H1 (cell line): Measurements from ENCODE around the gene EIF2B5. TPM values are rescaled to one million over a fixed set of nuclear protein-coding genes. Genes with fewer than 3 reads are reported as not detected.

ENCODE experiments used
- CHD7 ChIP-seq: fragments of 300-600 bp; sonication (generic); IDR thresholded peaks from 2 replicates; pipeline ENCODE4 v1.7.1; 2012; ENCODE audit warnings: low read length, moderate library complexity, mild to moderate bottlenecking, inconsistent platforms; ENCODE audit not compliant: insufficient replicate concordance
- MAFK ChIP-seq: IDR thresholded peaks from 2 replicates; pipeline ENCODE4 v1.6.1; 2012; ENCODE audit warnings: low read depth, mild to moderate bottlenecking, improper control_type of control experiment, low read length
- RAD21 ChIP-seq, 2 experiments: IDR thresholded peaks in 1 of 2; conservative IDR thresholded peaks in 1 of 2; 2 replicates each; pipeline ENCODE4 v1.6.1; 2011; ENCODE audit warnings: low read depth in 2 of 2, low read length in 2 of 2, improper control_type of control experiment in 1 of 2, inconsistent platforms in 1 of 2, mild to moderate bottlenecking in 1 of 2, moderate library complexity in 1 of 2
- SIN3A ChIP-seq, 2 experiments: IDR thresholded peaks in 1 of 2; conservative IDR thresholded peaks in 1 of 2; 2 replicates each; pipeline ENCODE4 v1.6.1; 2011 to 2012; ENCODE audit warnings: low read length in 2 of 2, improper control_type of control experiment in 1 of 2, low read depth in 1 of 2, mild to moderate bottlenecking in 1 of 2
- SIRT6 ChIP-seq: IDR thresholded peaks from one replicate; pipeline ENCODE4 v1.7.1; 2012; ENCODE audit warnings: low read length, inconsistent platforms
- SIX5 ChIP-seq: IDR thresholded peaks from 2 replicates; pipeline ENCODE4 v1.6.1; 2011; ENCODE audit warnings: mild to moderate bottlenecking, low read depth, low read length
- TCF12 ChIP-seq: IDR thresholded peaks from 2 replicates; pipeline ENCODE4 v1.6.1; 2011; ENCODE audit warnings: low read depth, mild to moderate bottlenecking, low read length
- YY1 ChIP-seq: IDR thresholded peaks from 2 replicates; pipeline ENCODE4 v1.6.1; 2011; ENCODE audit warnings: low read depth, mild to moderate bottlenecking, low read length
- polyA plus RNA-seq, 7 experiments: library from polyadenylated mRNA; depleted of rRNA in 3 of 7; stranded (reverse) in 5 of 7; unstranded in 2 of 7; fragments of >200 nt in 5 of 7; fragments of 200-250 nt in 2 of 7; gene quantifications; 1 replicate in 5 of 7; 2 replicates in 1 of 7; 4 replicates in 1 of 7; pipeline versions ENCODE4 v1.2.1 to v1.2.3, GENCODE V29; 2011 to 2013; ENCODE audit warnings: missing spikeins in 2 of 7, mixed read lengths in 2 of 7
- total RNA-seq: library from RNA; stranded (reverse); fragmentation: NEBNext Ultra II Directional; extraction: Animal tissue kit (Norgen Biotek cat#: 25700); gene quantifications from 2 replicates; pipeline ENCODE4 v1.2.1, GENCODE V29; 2021

EIF2B5 gene
- total and polyA plus RNA-seq, 2 of the 8 experiments (the other 6 are each of a cell fraction or from before 2014, with no cell fraction given): 33.1 to 40.0 TPM

GRCh38 chr3:184156522-184156955, 21.4 kb downstream of the EIF2B5 start (continued):
- TF ChIP-seq CHD7: no peak
- no peak for TF ChIP-seq YY1
- peak; percentile 4 to 57; a peak in 1 of 4 replicates for TF ChIP-seq SIN3A (conservative IDR thresholded peaks at IDR 0.05 in 1 of 2, IDR thresholded peaks at IDR 0.05 in 1 of 2; ENCODE audit: low read depth in 1 of 2, low read length in 2 of 2)
- TF ChIP-seq SIRT6: no peak
- no peak for TF ChIP-seq SIX5
- TF ChIP-seq TCF12: 0 out of 2 replicates have a peak, but pooled peaks have one; percentile 10
- no peak for TF ChIP-seq RAD21 (IDR thresholded peaks at IDR 0.05 in 1 of 2, conservative IDR thresholded peaks at IDR 0.05 in 1 of 2; ENCODE audit: low read depth in 2 of 2, low read length in 2 of 2)
- no peak for TF ChIP-seq MAFK
- TF ChIP-seq, all 59 proteins: peak for 5
